ENCODE data around the gene UBE2I.

UBE2I gene

GRCh38 chr16:1276580-1276878 lies 32.9 kb upstream of the UBE2I start:
- H3K27ac ChIP-seq: no peak overlapping the region

GRCh38 chr16:1277151-1277598 lies 32.3 kb upstream of the UBE2I start:
- no peak overlapping the region for H3K4me3 ChIP-seq
- no peak overlapping the region for H3K27ac ChIP-seq

More at GRCh38 chr16:1276580-1276878, 32.9 kb upstream of the UBE2I start:
- H3K4me3 ChIP-seq: no peak overlapping the region

GRCh38 chr16:1277617-1278282 lies 31.7 kb upstream of the UBE2I start:
- Histone ChIP-seq H3K27ac (no peak overlapping the region), H3K4me3 (no peak overlapping the region)

- H3K4me3 ChIP-seq: no peak overlapping the region
- no peak overlapping the region for H3K27ac ChIP-seq
Measured at GRCh38 chr16:1278477-1278876, 31.0 kb upstream of the UBE2I start.

GRCh38 chr16:1279081-1279944 lies 30.1 kb upstream of the UBE2I start:
- no peak overlapping the region for H3K27ac ChIP-seq
- H3K4me3 ChIP-seq: no peak overlapping the region

- H3K27ac ChIP-seq: no peak overlapping the region
- H3K4me3 ChIP-seq: no peak overlapping the region
Measured at GRCh38 chr16:1279945-1280589, 29.4 kb upstream of the UBE2I start.

GRCh38 chr16:1280783-1281182 lies 28.7 kb upstream of the UBE2I start:
- Histone ChIP-seq H3K4me3 (no peak overlapping the region), H3K27ac (no peak overlapping the region)

- Histone ChIP-seq H3K27ac (no peak overlapping the region), H3K4me3 (no peak overlapping the region)
Measured at GRCh38 chr16:1281517-1281916, 27.9 kb upstream of the UBE2I start.

- Histone ChIP-seq H3K4me3 (no peak overlapping the region), H3K27ac (no peak overlapping the region)
Measured at GRCh38 chr16:1282324-1282973, 27.0 kb upstream of the UBE2I start.

GRCh38 chr16:1283296-1283695 lies 26.1 kb upstream of the UBE2I start:
- Histone ChIP-seq H3K27ac (no peak overlapping the region), H3K4me3 (no peak overlapping the region)

- no peak overlapping the region for H3K4me3 ChIP-seq
Measured at GRCh38 chr16:1283996-1284616, 25.3 kb upstream of the UBE2I start.

GRCh38 chr16:1285669-1286512 lies 23.5 kb upstream of the UBE2I start:
- Histone ChIP-seq H3K4me3 (no peak overlapping the region), H3K27ac (no peak overlapping the region)

More at GRCh38 chr16:1283996-1284616, 25.3 kb upstream of the UBE2I start:
- no peak overlapping the region for H3K27ac ChIP-seq

GRCh38 chr16:1286513-1287094 lies 22.8 kb upstream of the UBE2I start:
- Histone ChIP-seq H3K27ac (no peak overlapping the region), H3K4me3 (no peak overlapping the region)

- H3K4me3 ChIP-seq: no peak overlapping the region
- H3K27ac ChIP-seq: no peak overlapping the region
Measured at GRCh38 chr16:1287982-1288670, 21.3 kb upstream of the UBE2I start.

GRCh38 chr16:1288813-1289476 lies 20.5 kb upstream of the UBE2I start:
- Histone ChIP-seq H3K4me3 (no peak overlapping the region), H3K27ac (no peak overlapping the region)

- Histone ChIP-seq H3K4me3 (no peak overlapping the region), H3K27ac (no peak overlapping the region)
Measured at GRCh38 chr16:1289477-1289866, 20.0 kb upstream of the UBE2I start.

GRCh38 chr16:1290063-1290501 lies 19.4 kb upstream of the UBE2I start:
- Histone ChIP-seq H3K4me3 (no peak overlapping the region), H3K27ac (no peak overlapping the region)
